ENCODE data around the gene SH3RF1. TPM values are rescaled to one million over a fixed set of nuclear protein-coding genes. Genes with fewer than 3 reads are reported as not detected.

SH3RF1 gene
- total and polyA plus RNA-seq, 10 of the 15 experiments (the other 5 are each of a cell fraction or from before 2014, with no cell fraction given): 4.5 to 22.5 (median 10.4) TPM

DNA sequence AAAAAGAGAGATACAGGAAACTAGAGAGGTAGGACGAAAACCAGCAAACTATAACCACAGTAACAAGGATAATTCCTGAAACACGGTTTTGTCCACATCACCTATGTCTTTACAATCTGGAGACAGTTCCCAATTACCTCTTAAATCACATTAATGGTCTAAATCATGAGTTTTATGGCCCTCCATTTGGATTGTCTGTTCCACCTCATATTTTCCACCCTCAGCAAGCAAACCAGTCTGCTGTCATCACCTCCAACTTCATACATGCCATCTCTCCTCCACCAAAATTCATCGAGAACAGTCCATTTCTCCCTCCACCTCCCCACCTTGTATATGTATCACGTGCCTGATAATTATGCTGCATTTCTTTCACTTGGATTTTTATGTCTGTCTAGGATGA is 107.3 kb downstream of the SH3RF1 start:
- Histone ChIP-seq H3K4me2 (ENCODE audit: control insufficient read depth, insufficient read depth) (no peak overlapping the region), H3K27me3 (replicated peaks in 1 of 2; ENCODE audit: control insufficient read depth in 2 of 2, insufficient read depth in 2 of 2, low read length in 1 of 2) (no peaks in the 10 kb centered on the region), H2AFZ (ENCODE audit: control insufficient read depth, low read depth, low read length) (no peak overlapping the region), H3K9me3 (replicated peaks; ENCODE audit: control insufficient read depth, insufficient read depth, low read length) (no peaks in the 10 kb centered on the region), H3K4me3 (no peak overlapping the region), H3K4me1 (ENCODE audit: control insufficient read depth, insufficient read depth, low read length) (peaks cover 4% of the 10 kb centered on the region; the same call in 1 of the 2 replicates), H3K9ac (ENCODE audit: control insufficient read depth, insufficient read depth, low read length) (no peak overlapping the region), H3K27ac (ENCODE audit: control insufficient read depth, insufficient read depth) (no peak overlapping the region), H4K20me1 (ENCODE audit: control insufficient read depth, insufficient read depth) (no peaks in the 10 kb centered on the region), H3K36me3 (ENCODE audit: control insufficient read depth in 2 of 2, insufficient read depth in 2 of 2, low read length in 1 of 2) (no peaks in the 10 kb centered on the region; a peak in 1 of 4 replicates), H3K79me2 (ENCODE audit: control insufficient read depth, insufficient read depth, low read length) (peaks cover 14% of the 10 kb centered on the region)
- SMC1A ChIA-PET (ENCODE audit: uncharacterized antibody, unreplicated experiment): interaction anchor here (1.3 to 1.5 kb wide), 2 partner anchors 27 to 87 kb away, joined by 4 read pairs; no protein-coding TSS in a partner anchor
- POLR2A ChIA-PET: no interaction called here
- intact Hi-C loops (cut with micrococcal nuclease; ENCODE audit: unreplicated experiment): no loop called here
- CTCF ChIA-PET: no interaction called here
- TF ChIP-seq MYC (IDR thresholded peaks at IDR 0.05; ENCODE audit: insufficient read depth, insufficient read length, insufficient replicate concordance, low read length, severe bottlenecking): no peak
- no peak for TF ChIP-seq ZNF274 (IDR thresholded peaks at IDR 0.05; ENCODE audit: insufficient read depth, insufficient read length)
- TF ChIP-seq FOS (IDR thresholded peaks at IDR 0.05; ENCODE audit: borderline replicate concordance, extremely low read depth, insufficient read length): no peak
- TF ChIP-seq, protein P1, sequence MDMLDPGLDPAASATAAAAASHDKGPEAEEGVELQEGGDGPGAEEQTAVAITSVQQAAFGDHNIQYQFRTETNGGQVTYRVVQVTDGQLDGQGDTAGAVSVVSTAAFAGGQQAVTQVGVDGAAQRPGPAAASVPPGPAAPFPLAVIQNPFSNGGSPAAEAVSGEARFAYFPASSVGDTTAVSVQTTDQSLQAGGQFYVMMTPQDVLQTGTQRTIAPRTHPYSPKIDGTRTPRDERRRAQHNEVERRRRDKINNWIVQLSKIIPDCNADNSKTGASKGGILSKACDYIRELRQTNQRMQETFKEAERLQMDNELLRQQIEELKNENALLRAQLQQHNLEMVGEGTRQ (IDR thresholded peaks at IDR 0.05; ENCODE audit: borderline replicate concordance, low read depth, low read length): no peak
- TF ChIP-seq SMARCA5 (IDR thresholded peaks at IDR 0.05): no peak
- TF ChIP-seq, protein P2, sequence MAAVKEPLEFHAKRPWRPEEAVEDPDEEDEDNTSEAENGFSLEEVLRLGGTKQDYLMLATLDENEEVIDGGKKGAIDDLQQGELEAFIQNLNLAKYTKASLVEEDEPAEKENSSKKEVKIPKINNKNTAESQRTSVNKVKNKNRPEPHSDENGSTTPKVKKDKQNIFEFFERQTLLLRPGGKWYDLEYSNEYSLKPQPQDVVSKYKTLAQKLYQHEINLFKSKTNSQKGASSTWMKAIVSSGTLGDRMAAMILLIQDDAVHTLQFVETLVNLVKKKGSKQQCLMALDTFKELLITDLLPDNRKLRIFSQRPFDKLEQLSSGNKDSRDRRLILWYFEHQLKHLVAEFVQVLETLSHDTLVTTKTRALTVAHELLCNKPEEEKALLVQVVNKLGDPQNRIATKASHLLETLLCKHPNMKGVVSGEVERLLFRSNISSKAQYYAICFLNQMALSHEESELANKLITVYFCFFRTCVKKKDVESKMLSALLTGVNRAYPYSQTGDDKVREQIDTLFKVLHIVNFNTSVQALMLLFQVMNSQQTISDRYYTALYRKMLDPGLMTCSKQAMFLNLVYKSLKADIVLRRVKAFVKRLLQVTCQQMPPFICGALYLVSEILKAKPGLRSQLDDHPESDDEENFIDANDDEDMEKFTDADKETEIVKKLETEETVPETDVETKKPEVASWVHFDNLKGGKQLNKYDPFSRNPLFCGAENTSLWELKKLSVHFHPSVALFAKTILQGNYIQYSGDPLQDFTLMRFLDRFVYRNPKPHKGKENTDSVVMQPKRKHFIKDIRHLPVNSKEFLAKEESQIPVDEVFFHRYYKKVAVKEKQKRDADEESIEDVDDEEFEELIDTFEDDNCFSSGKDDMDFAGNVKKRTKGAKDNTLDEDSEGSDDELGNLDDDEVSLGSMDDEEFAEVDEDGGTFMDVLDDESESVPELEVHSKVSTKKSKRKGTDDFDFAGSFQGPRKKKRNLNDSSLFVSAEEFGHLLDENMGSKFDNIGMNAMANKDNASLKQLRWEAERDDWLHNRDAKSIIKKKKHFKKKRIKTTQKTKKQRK (IDR thresholded peaks at IDR 0.05; ENCODE audit: low read depth, low read length): no peak
- no peak for TF ChIP-seq TAF1 (IDR thresholded peaks at IDR 0.05; ENCODE audit: borderline replicate concordance, low read depth, low read length)
- no peak for TF ChIP-seq ELK1 (IDR thresholded peaks at IDR 0.05; ENCODE audit: low read depth, low read length)
- no peak for TF ChIP-seq ZNF217 (IDR thresholded peaks at IDR 0.05)
- no peak for TF ChIP-seq NR2F1 (conservative IDR thresholded peaks at IDR 0.05)
- no peak for TF ChIP-seq RBBP5 (conservative IDR thresholded peaks at IDR 0.05)
- TF ChIP-seq CEBPB (IDR thresholded peaks at IDR 0.05; ENCODE audit: borderline replicate concordance in 1 of 2, low read depth in 2 of 2, low read length in 2 of 2): no peak
- no peak for TF ChIP-seq KAT2A (conservative IDR thresholded peaks at IDR 0.05; ENCODE audit: control insufficient read depth, low read depth, low read length)
- no peak for TF ChIP-seq YY1 (IDR thresholded peaks at IDR 0.05; ENCODE audit: low read depth, low read length)
- in situ Hi-C loops (cut with MboI): no loop called here
- RAD21 ChIA-PET (ENCODE audit: unreplicated experiment): interaction anchor here (1.4 kb wide), 1 partner anchor 105 kb away, joined by 4 read pairs; no protein-coding TSS in a partner anchor
- FAIRE-seq (no peak), DNase-seq (ENCODE audit: low read depth, low spot score) (no peak), ATAC-seq (no peak)
- no TSS peak for BruUV-seq (replicated peaks)
- 91% methylated on average over 4 of the region's 4 CpGs for WGBS (ENCODE audit: insufficient coverage, insufficient replicate concordance, low lambda C conversion rate, missing lambda C conversion rate)

Data from GM12878 (cell line).